ENCODE data around the gene ZBP1. TPM values are rescaled to one million over a fixed set of nuclear protein-coding genes. Genes with fewer than 3 reads are reported as not detected.

Gene ZBP1
- total and polyA plus RNA-seq, 2 experiments from 2014 or later = not detected

DNA sequence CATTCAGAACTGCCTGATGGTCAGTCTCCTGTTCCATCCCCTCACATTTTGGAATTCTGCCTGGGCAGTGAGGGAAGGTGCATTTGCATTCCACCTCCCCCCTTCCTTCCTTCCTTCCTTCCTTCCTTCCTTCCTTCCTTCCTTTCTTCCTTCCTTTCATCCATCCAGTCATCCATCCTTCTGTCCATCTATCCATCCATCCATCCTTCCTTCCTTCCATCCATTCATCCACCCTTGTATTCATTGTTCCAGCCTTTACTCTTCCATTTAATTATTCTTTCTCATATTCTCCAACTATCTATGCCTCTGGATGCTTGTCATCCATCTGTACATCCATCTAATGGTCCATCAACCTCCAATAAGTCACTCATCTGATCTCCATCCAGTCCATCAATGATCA, 45.3 kb downstream of the ZBP1 start:
- DNase-seq (ENCODE audit: low read depth in 1 of 2, low spot score in 1 of 2) = no peak
- no peak overlapping the region for H3K4me3 ChIP-seq
- no peaks in the 10 kb centered on the region for H3K36me3 ChIP-seq
- no peaks in the 10 kb centered on the region for H3K4me1 ChIP-seq (ENCODE audit: low read depth)
- TF ChIP-seq, protein P1, sequence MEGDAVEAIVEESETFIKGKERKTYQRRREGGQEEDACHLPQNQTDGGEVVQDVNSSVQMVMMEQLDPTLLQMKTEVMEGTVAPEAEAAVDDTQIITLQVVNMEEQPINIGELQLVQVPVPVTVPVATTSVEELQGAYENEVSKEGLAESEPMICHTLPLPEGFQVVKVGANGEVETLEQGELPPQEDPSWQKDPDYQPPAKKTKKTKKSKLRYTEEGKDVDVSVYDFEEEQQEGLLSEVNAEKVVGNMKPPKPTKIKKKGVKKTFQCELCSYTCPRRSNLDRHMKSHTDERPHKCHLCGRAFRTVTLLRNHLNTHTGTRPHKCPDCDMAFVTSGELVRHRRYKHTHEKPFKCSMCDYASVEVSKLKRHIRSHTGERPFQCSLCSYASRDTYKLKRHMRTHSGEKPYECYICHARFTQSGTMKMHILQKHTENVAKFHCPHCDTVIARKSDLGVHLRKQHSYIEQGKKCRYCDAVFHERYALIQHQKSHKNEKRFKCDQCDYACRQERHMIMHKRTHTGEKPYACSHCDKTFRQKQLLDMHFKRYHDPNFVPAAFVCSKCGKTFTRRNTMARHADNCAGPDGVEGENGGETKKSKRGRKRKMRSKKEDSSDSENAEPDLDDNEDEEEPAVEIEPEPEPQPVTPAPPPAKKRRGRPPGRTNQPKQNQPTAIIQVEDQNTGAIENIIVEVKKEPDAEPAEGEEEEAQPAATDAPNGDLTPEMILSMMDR (IDR thresholded peaks at IDR 0.05; ENCODE audit: low read depth, low read length) = no peak
- H3K27me3 ChIP-seq = no peaks in the 10 kb centered on the region
- no peaks in the 10 kb centered on the region for H3K9me3 ChIP-seq (ENCODE audit: low read depth)
- no peak overlapping the region for H3K27ac ChIP-seq

DNA sequence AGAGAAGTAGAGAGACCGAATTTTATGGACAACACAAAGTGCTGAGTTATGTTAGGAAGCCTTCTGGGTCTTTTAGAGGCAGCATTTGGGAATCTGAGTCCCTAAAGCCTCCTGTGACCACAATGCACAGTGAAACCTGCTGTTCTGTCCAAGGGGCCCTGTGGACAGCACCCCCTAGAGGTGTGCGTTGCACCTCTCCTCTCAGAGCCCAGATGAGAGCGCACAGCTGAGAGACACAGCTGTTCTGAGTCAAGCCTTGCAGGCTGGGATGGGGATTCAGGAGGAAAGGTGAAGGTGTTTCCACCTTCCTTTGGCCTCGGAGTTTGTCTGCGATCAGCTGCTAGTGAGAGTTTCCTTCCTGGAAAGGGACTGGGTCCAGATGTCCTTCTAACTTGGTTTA, 46.3 kb downstream of the ZBP1 start:
- TF ChIP-seq, protein P1 (IDR thresholded peaks at IDR 0.05; ENCODE audit: low read depth, low read length) = no peak
- Histone ChIP-seq H3K27me3 (no peaks in the 10 kb centered on the region), H3K27ac (no peak overlapping the region), H3K4me1 (ENCODE audit: low read depth) (no peaks in the 10 kb centered on the region), H3K4me3 (no peak overlapping the region), H3K9me3 (ENCODE audit: low read depth) (no peaks in the 10 kb centered on the region), H3K36me3 (no peaks in the 10 kb centered on the region)
- DNase-seq (ENCODE audit: low read depth in 1 of 2, low spot score in 1 of 2) = no peak

DNA sequence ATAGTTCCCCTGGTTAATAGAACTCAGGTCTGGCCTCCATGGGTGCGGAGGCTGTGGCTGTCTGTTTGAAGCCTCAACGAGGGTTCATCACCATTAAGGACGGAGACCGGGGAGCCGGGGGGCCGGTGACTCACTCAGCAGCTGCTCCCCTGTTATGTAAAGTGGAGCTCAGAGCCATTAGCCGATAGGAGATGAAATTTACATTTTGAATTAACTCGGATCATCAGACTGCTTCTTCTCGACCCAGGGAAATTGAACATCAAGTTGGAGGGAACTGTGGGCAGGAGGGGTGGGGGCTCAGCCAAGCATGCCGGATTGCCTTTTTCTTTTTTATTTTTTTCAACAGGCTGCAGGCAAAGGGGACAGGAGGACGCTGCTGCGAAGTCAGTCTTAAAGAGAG, 47.0 kb downstream of the ZBP1 start:
- no peak for DNase-seq (ENCODE audit: low read depth in 1 of 2, low spot score in 1 of 2)
- Histone ChIP-seq H3K36me3 (no peaks in the 10 kb centered on the region), H3K9me3 (ENCODE audit: low read depth) (no peaks in the 10 kb centered on the region), H3K4me3 (no peak overlapping the region), H3K27me3 (no peaks in the 10 kb centered on the region), H3K4me1 (ENCODE audit: low read depth) (no peaks in the 10 kb centered on the region), H3K27ac (no peak overlapping the region)
- TF ChIP-seq, protein P1 (IDR thresholded peaks at IDR 0.05; ENCODE audit: low read depth, low read length) = no peak

DNA sequence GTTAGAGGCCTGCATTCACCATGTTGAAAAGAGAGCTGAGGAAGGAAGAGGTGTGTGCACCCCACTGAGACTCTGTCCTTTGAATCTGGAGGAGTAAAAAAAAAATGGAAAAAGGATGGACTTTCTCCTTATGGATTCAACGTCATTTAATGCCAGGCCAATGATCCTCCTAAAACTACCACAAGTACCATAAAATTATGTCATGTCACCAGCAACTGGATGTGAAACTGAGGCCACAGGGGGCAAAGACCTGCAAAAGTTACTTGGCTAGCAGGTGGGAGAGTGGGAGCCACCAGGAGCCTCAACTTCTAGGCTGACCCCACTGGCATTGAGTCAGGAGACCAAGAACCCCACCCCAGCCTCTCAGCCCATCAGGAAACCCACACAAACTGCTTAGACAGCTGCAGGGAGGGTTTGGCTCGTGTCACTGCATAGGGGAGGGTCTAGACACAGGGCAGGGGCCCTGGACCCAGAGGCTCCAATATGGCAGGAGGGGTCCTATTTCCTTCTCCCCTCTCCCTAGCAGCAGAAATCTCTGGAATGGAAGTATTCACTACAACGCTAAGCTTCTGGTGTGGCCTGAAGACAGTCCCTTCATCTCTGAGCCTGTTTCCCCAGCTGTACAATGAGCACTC, 48.3 kb downstream of the ZBP1 start:
- H3K27me3 ChIP-seq = no peaks in the 10 kb centered on the region
- DNase-seq (ENCODE audit: low read depth in 1 of 2, low spot score in 1 of 2) = no peak
- no peaks in the 10 kb centered on the region for H3K4me1 ChIP-seq (ENCODE audit: low read depth)
- no peak overlapping the region for H3K4me3 ChIP-seq
- H3K9me3 ChIP-seq (ENCODE audit: low read depth) = no peaks in the 10 kb centered on the region
- TF ChIP-seq, protein P1 (IDR thresholded peaks at IDR 0.05; ENCODE audit: low read depth, low read length) = no peak
- H3K36me3 ChIP-seq = no peaks in the 10 kb centered on the region
- H3K27ac ChIP-seq = no peak overlapping the region

DNA sequence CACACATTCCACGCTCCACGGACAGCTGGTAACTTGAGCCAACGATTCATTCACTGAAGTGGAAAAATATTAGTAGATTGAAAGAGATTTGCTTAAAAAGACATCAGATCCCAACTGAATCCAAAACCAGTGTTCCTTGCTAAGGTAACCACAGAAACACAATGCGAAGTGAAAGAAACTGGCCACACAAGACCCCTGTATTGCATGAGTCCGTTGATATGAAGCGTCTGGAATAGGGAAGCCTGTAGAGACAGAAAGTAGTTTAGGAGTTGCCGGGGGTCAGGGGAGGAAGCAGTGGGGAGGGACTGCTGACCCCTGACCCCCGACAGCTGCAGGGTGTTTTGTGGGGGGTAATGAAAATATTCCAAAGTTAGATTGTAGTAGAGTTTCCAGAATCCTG, 49.3 kb downstream of the ZBP1 start:
- Histone ChIP-seq H3K27me3 (no peaks in the 10 kb centered on the region), H3K4me3 (no peak overlapping the region), H3K4me1 (ENCODE audit: low read depth) (no peaks in the 10 kb centered on the region), H3K9me3 (ENCODE audit: low read depth) (no peaks in the 10 kb centered on the region), H3K36me3 (no peaks in the 10 kb centered on the region), H3K27ac (no peak overlapping the region)
- DNase-seq (ENCODE audit: low read depth in 1 of 2, low spot score in 1 of 2) = no peak
- TF ChIP-seq, protein P1 (IDR thresholded peaks at IDR 0.05; ENCODE audit: low read depth, low read length) = no peak

All from cardiac muscle cell (in vitro differentiated cells and primary cell).